ENCODE data around the gene NRXN3.
A peak's percentile ranks its signal among the peaks of the same experiment; 100 is the strongest.

Gene NRXN3

GRCh38 chr14:78754059-78754458 lies 583.9 kb downstream of the NRXN3 start:
- no peaks in the 10 kb centered on the region for H3K36me3 ChIP-seq (ENCODE audit: low read depth)
- H3K27ac ChIP-seq (ENCODE audit: poor library complexity, severe bottlenecking): no peak overlapping the region
- DNase-seq (ENCODE audit: low spot score) (no peak), ATAC-seq (ENCODE audit: low read depth) (no peak)
- TF ChIP-seq CTCF (IDR thresholded peaks at IDR 0.05; ENCODE audit: poor library complexity, severe bottlenecking): no peak
- no peaks in the 10 kb centered on the region for H3K9me3 ChIP-seq (ENCODE audit: severe bottlenecking)
- H3K4me3 ChIP-seq (ENCODE audit: severe bottlenecking): no peak overlapping the region
- H3K27me3 ChIP-seq (ENCODE audit: insufficient read depth, poor library complexity, severe bottlenecking): no peaks in the 10 kb centered on the region
- no peaks in the 10 kb centered on the region for H3K4me1 ChIP-seq (ENCODE audit: insufficient read depth, poor library complexity, severe bottlenecking)

- H3K4me1 ChIP-seq (ENCODE audit: insufficient read depth, poor library complexity, severe bottlenecking): peaks cover 8% of the 10 kb centered on the region
- no peak for DNase-seq (ENCODE audit: low spot score)
- H3K36me3 ChIP-seq (ENCODE audit: low read depth): no peaks in the 10 kb centered on the region
- TF ChIP-seq CTCF (IDR thresholded peaks at IDR 0.05; ENCODE audit: poor library complexity, severe bottlenecking): peak; percentile 77
- no peak overlapping the region for H3K4me3 ChIP-seq (ENCODE audit: severe bottlenecking)
- H3K9me3 ChIP-seq (ENCODE audit: severe bottlenecking): no peaks in the 10 kb centered on the region
- H3K27me3 ChIP-seq (ENCODE audit: insufficient read depth, poor library complexity, severe bottlenecking): no peaks in the 10 kb centered on the region
- H3K27ac ChIP-seq (ENCODE audit: poor library complexity, severe bottlenecking): no peak overlapping the region
- peak; percentile 66; the same call in 2 of the 3 replicates for ATAC-seq (ENCODE audit: low read depth)
These were observed 588.2 kb downstream of the NRXN3 start for GRCh38 chr14:78758333-78758732.

- H3K27ac ChIP-seq (ENCODE audit: poor library complexity, severe bottlenecking): no peak overlapping the region
- no peak for TF ChIP-seq CTCF (IDR thresholded peaks at IDR 0.05; ENCODE audit: poor library complexity, severe bottlenecking)
- no peaks in the 10 kb centered on the region for H3K9me3 ChIP-seq (ENCODE audit: severe bottlenecking)
- DNase-seq (ENCODE audit: low spot score) (no peak), ATAC-seq (ENCODE audit: low read depth) (no peak)
- no peaks in the 10 kb centered on the region for H3K36me3 ChIP-seq (ENCODE audit: low read depth)
- no peak overlapping the region for H3K4me3 ChIP-seq (ENCODE audit: severe bottlenecking)
- no peaks in the 10 kb centered on the region for H3K27me3 ChIP-seq (ENCODE audit: insufficient read depth, poor library complexity, severe bottlenecking)
- peaks cover 20% of the 10 kb centered on the region for H3K4me1 ChIP-seq (ENCODE audit: insufficient read depth, poor library complexity, severe bottlenecking)
These were observed 592.2 kb downstream of the NRXN3 start for GRCh38 chr14:78762331-78762730.

- H3K4me1 ChIP-seq (ENCODE audit: insufficient read depth, poor library complexity, severe bottlenecking): peaks cover 20% of the 10 kb centered on the region
- DNase-seq (ENCODE audit: low spot score) (no peak), ATAC-seq (ENCODE audit: low read depth) (no peak)
- H3K9me3 ChIP-seq (ENCODE audit: severe bottlenecking): no peaks in the 10 kb centered on the region
- no peak for TF ChIP-seq CTCF (IDR thresholded peaks at IDR 0.05; ENCODE audit: poor library complexity, severe bottlenecking)
- peak overlapping the region; percentile 46 for H3K27ac ChIP-seq (ENCODE audit: poor library complexity, severe bottlenecking)
- no peaks in the 10 kb centered on the region for H3K27me3 ChIP-seq (ENCODE audit: insufficient read depth, poor library complexity, severe bottlenecking)
- no peak overlapping the region for H3K4me3 ChIP-seq (ENCODE audit: severe bottlenecking)
- no peaks in the 10 kb centered on the region for H3K36me3 ChIP-seq (ENCODE audit: low read depth)
These were observed 593.6 kb downstream of the NRXN3 start for GRCh38 chr14:78763746-78764145.

GRCh38 chr14:78764240-78764639 lies 594.1 kb downstream of the NRXN3 start:
- DNase-seq (ENCODE audit: low spot score) (no peak), ATAC-seq (ENCODE audit: low read depth) (peak; percentile 94)
- Histone ChIP-seq H3K4me1 (ENCODE audit: insufficient read depth, poor library complexity, severe bottlenecking) (peaks cover 20% of the 10 kb centered on the region), H3K9me3 (ENCODE audit: severe bottlenecking) (no peaks in the 10 kb centered on the region), H3K27ac (ENCODE audit: poor library complexity, severe bottlenecking) (peak overlapping the region; percentile 46), H3K4me3 (ENCODE audit: severe bottlenecking) (no peak overlapping the region), H3K27me3 (ENCODE audit: insufficient read depth, poor library complexity, severe bottlenecking) (no peaks in the 10 kb centered on the region), H3K36me3 (ENCODE audit: low read depth) (no peaks in the 10 kb centered on the region)
- TF ChIP-seq CTCF (IDR thresholded peaks at IDR 0.05; ENCODE audit: poor library complexity, severe bottlenecking): no peak

Measured in RWPE2 (cell line).